ENCODE measurements around the gene SLC17A5. TPM values are rescaled to one million over a fixed set of nuclear protein-coding genes. Genes with fewer than 3 reads are reported as not detected.
"Not testable (repeated sequence)": the region's sequence is repeated elsewhere in the genome, so short reads cannot be mapped to it uniquely, and the experiment has no call there.

Gene SLC17A5
- polyA plus RNA-seq, 1 experiment, result 13.2 TPM

DNA sequence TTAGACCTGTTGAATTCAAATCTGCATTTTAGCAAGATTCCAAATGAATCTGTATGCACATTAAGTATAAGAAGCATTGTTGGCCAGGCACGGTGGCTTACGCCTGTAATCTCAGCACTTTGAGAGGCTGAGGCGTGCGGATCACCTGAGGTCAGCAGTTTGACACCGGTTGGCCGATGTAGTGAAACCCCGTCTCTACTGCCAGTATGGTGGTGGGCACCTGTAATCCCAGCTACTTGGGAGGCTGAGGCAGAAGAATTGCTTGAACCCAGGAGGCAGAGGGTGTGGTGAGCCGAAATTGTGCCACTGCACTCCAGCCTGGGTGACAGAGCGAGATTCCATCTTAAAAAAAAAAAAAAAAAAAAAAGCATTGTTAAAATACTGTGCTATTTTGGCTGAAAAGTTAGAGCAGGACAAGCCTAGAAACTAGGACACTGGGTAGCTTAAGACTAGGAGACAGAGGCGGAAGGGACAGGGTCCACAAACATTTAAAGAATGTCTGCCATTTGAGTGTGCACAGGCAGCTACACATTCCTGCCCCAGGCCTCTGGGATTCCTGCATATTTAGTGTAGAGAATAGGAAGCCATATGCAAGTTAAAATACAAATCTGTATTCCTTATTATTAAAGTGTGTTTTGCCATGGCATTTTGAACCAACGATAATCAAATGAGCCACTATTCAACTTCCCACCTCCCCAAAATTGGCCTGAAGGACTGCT, 87.9 kb downstream of the SLC17A5 start:
- Histone ChIP-seq H3K36me3 (ENCODE audit: control insufficient read depth, insufficient read depth, low read length) (no peaks in the 10 kb centered on the region), H3K4me3 (ENCODE audit: low read depth, low read length) (no peak overlapping the region), H3K27me3 (ENCODE audit: control insufficient read depth, insufficient read depth, low read length) (no peaks in the 10 kb centered on the region)
- TF ChIP-seq CTCF (IDR thresholded peaks at IDR 0.05; ENCODE audit: insufficient read depth, low read depth, low read length), result no peak
- DNase-seq (ENCODE audit: low read depth), result peak; percentile 14
- ChIA-PET CTCF (interaction anchor here (1.4 kb wide), 1 partner anchor 45 kb away, joined by 4 read pairs; the partner anchor contains the start of gene EEF1A1), POLR2A (interaction anchor here (0.8 to 1.2 kb wide), 2 partner anchors 14 to 45 kb away, joined by 3 to 4 read pairs; partner anchors contain the start of gene EEF1A1)

GRCh38 chr6:73564578-73565345, 89.0 kb downstream of the SLC17A5 start:
- POLR2A ChIA-PET, result interaction anchor here (0.6 kb wide), 1 partner anchor 39 kb away, joined by 3 read pairs; no protein-coding TSS in a partner anchor
- no peak for DNase-seq (ENCODE audit: low read depth)
- no peaks in the 10 kb centered on the region for H3K27me3 ChIP-seq (ENCODE audit: control insufficient read depth, insufficient read depth, low read length)
- CTCF ChIA-PET, result interaction anchor here (1.0 to 1.3 kb wide), 2 partner anchors 15 to 23 kb away, joined by 3 to 4 read pairs; no protein-coding TSS in a partner anchor
- TF ChIP-seq CTCF (IDR thresholded peaks at IDR 0.05; ENCODE audit: insufficient read depth, low read depth, low read length), result no peak
- no peaks in the 10 kb centered on the region for H3K36me3 ChIP-seq (ENCODE audit: control insufficient read depth, insufficient read depth, low read length)
- no peak overlapping the region for H3K4me3 ChIP-seq (ENCODE audit: low read depth, low read length)

GRCh38 chr6:73562558-73562957, 91.2 kb downstream of the SLC17A5 start:
- Histone ChIP-seq H3K27me3 (ENCODE audit: control insufficient read depth, insufficient read depth, low read length) (no peaks in the 10 kb centered on the region), H3K36me3 (ENCODE audit: control insufficient read depth, insufficient read depth, low read length) (no peaks in the 10 kb centered on the region), H3K4me3 (ENCODE audit: low read depth, low read length) (no peak overlapping the region)
- no peak for DNase-seq (ENCODE audit: low read depth)
- CTCF ChIA-PET, result no interaction called here
- POLR2A ChIA-PET, result no interaction called here
- TF ChIP-seq CTCF (IDR thresholded peaks at IDR 0.05; ENCODE audit: insufficient read depth, low read depth, low read length), result no peak

DNA sequence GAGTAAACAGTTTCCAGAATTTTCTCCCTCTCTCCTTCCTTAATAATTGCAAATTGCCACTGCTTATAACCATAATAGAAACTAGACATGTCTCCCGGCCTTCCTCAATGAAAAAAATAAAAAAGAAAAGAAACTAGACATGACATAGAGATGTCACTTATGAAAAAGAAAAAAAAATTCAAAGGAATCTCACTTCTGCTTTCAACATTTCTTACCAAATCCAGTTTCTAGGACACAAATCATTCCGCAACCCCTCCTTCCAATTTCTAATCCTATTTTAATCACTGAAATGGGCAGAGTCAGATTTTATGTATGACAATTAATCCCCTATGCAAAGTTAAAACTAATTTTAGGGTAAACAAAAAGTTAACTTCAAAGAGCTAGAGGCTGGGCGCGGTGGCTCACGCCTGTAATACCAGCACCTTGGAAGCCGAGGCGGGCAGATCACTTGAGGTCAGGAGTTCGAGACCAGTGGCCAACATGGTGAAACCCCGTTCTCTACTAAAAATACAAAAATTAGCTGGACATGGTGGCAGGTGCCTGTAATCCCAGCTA, 92.9 kb downstream of the SLC17A5 start:
- Histone ChIP-seq H3K27me3 (ENCODE audit: control insufficient read depth, insufficient read depth, low read length) (no peaks in the 10 kb centered on the region), H3K4me3 (ENCODE audit: low read depth, low read length) (no peak overlapping the region), H3K36me3 (ENCODE audit: control insufficient read depth, insufficient read depth, low read length) (no peaks in the 10 kb centered on the region)
- no peak for DNase-seq (ENCODE audit: low read depth)
- no peak for TF ChIP-seq CTCF (IDR thresholded peaks at IDR 0.05; ENCODE audit: insufficient read depth, low read depth, low read length)
- ChIA-PET CTCF (no interaction called here), POLR2A (no interaction called here)

DNA sequence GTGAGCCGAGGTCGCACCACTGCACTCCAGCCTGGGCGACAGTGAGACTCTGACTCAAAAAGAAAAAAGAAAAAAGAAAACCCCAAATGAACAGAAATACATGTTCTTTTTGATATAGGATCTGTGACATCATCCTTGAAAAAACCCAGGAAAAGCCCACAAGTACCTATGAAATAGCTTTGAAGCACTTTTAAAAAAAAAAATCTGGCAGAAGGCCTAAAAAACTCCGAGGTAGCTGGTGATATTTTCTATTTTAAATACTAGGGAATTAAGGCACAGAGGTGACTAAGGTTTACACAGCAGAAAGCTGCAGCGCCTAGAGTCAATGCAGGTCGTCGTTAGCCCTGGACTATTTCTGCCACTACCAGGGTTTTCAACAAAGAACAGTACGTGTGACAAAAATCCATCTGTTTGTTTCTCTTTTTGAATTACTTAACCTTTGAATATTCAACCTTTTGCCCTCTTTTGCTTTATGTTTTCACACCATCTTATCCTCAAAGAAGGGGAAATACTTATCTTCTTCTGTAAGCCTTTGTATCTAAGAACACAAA, 93.5 kb downstream of the SLC17A5 start:
- H3K4me3 ChIP-seq (ENCODE audit: low read depth, low read length), result no peak overlapping the region
- H3K36me3 ChIP-seq (ENCODE audit: control insufficient read depth, insufficient read depth, low read length), result no peaks in the 10 kb centered on the region
- CTCF ChIA-PET, result no interaction called here
- no peak for TF ChIP-seq CTCF (IDR thresholded peaks at IDR 0.05; ENCODE audit: insufficient read depth, low read depth, low read length)
- no peaks in the 10 kb centered on the region for H3K27me3 ChIP-seq (ENCODE audit: control insufficient read depth, insufficient read depth, low read length)
- POLR2A ChIA-PET, result interaction anchor here (0.7 kb wide), 1 partner anchor 118 kb away, joined by 5 read pairs; no protein-coding TSS in a partner anchor
- no peak for DNase-seq (ENCODE audit: low read depth)

DNA sequence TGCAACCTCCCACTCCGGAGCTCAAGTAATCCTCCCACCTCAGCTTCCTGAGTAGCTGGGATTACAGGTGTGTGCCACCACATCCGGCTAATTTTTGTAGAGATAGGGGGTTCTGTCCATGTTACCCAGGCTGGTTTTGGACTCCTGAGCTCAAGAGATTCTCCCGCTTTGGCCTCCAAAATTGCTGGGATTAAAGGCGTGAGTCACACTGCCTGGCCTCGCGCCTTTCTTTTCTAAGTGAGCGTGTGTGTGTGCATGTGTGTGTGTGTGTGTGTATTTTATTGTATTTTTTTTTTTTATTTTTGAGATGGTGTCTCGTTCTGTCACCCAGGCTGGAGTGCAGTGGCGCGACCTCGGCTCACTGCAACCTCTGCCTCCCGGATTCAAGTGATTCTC, 94.4 kb downstream of the SLC17A5 start:
- H3K4me3 ChIP-seq (ENCODE audit: low read depth, low read length); DNase-seq (ENCODE audit: low read depth); H3K27me3 ChIP-seq (ENCODE audit: control insufficient read depth, insufficient read depth, low read length); H3K36me3 ChIP-seq (ENCODE audit: control insufficient read depth, insufficient read depth, low read length); POLR2A ChIA-PET: not testable (repeated sequence)
- CTCF ChIA-PET, result interaction anchor here (0.6 to 1.5 kb wide), 3 partner anchors 17 to 93 kb away, joined by 3 read pairs; no protein-coding TSS in a partner anchor
